Measurements from ENCODE around the gene PRR33.

- no peak for TF ChIP-seq CTCF (IDR thresholded peaks at IDR 0.05; ENCODE audit: borderline replicate concordance, extremely low read depth, low read length, poor library complexity, severe bottlenecking)
- TF ChIP-seq EZH2 (IDR thresholded peaks at IDR 0.05; ENCODE audit: borderline replicate concordance, low read depth, low read length, severe bottlenecking), result no peak
These were observed 46.8 kb upstream of the PRR33 start for GRCh38 chr11:1938343-1939005.

Data from DND-41 (cell line).